ENCODE results near the gene STK38L.

GRCh38 chr12:27285403-27285802 is 41.3 kb downstream of the STK38L start:
- TF ChIP-seq POLR2A (IDR thresholded peaks at IDR 0.05): no peak
- TF ChIP-seq, protein P1, sequence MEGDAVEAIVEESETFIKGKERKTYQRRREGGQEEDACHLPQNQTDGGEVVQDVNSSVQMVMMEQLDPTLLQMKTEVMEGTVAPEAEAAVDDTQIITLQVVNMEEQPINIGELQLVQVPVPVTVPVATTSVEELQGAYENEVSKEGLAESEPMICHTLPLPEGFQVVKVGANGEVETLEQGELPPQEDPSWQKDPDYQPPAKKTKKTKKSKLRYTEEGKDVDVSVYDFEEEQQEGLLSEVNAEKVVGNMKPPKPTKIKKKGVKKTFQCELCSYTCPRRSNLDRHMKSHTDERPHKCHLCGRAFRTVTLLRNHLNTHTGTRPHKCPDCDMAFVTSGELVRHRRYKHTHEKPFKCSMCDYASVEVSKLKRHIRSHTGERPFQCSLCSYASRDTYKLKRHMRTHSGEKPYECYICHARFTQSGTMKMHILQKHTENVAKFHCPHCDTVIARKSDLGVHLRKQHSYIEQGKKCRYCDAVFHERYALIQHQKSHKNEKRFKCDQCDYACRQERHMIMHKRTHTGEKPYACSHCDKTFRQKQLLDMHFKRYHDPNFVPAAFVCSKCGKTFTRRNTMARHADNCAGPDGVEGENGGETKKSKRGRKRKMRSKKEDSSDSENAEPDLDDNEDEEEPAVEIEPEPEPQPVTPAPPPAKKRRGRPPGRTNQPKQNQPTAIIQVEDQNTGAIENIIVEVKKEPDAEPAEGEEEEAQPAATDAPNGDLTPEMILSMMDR (IDR thresholded peaks at IDR 0.05): no peak

All from testis (tissue), 2 donors.